Stimulated activated CD8-positive, alpha-beta memory T cell treated with anti-CD3 and anti-CD28 coated beads, Interleukin-4, amount 100 ng/mL, for 4 hours (primary cell): ENCODE data around the gene AKR1C1.
"Not testable (repeated sequence)": the region's sequence is repeated elsewhere in the genome, so short reads cannot be mapped to it uniquely, and the experiment has no call there.

Source experiments
- DNase-seq, 2 donors: peaks; one replicate each; pipeline ENCODE4 v3.0.0-alpha.2; 2020; ENCODE audit warnings: low read depth in 2 of 2, low spot score in 1 of 2

AKR1C1 gene

GRCh38 chr10:4982764-4983226 lies 19.6 kb downstream of the AKR1C1 start:
- no peak for DNase-seq

GRCh38 chr10:4983615-4984216 lies 20.5 kb downstream of the AKR1C1 start:
- no peak for DNase-seq

GRCh38 chr10:4984223-4984622 lies 21.0 kb downstream of the AKR1C1 start:
- DNase-seq, result no peak

- DNase-seq, result no peak
These were observed 21.9 kb downstream of the AKR1C1 start for GRCh38 chr10:4984971-4985594.

DNA sequence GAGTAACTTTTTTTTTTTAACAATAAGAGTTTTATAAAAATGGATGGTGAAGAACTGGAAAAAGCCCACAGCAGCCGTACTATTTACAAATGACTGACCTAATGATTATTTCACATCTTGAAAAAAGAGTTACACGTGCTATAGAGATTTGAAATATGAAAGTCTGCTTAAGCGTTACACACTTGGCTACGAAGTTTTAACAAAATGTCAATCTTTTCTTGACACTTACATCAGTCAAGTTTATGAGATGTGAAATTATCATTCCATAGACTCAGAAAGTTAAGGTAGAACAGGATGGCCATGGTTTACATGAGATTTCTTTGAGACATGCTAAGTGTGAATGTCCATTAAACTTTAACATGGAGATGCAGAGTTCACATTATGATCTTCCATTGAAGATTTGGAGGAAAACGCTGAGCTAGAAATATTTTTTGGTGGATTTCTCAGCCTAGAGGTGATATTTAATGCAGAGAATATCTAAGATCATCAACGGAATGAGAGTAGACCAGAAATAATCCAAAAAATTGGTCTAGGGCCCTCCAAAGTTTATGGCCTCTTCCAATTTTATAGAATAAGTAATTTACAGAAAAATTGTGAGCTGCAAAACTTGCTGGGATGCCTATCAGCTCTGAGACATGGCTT lies 24.9 kb downstream of the AKR1C1 start:
- DNase-seq, result not testable (repeated sequence)

DNA sequence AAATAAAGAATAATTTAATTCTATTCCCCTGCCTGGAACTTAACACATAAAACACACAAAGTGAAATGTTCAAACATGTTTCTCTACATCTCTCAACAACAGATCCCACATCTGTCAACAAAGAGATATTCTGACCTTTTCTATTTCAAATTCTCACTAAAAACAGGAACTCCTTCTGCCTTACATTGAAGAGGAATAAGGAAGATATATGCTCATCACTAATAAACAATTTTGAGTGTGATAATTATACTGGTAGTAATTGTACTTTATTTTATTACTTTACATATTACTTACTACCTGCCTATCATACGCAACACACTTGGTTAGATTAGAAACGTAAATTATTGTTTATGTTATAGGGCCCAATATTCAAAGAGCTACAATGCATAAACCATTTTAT lies 27.0 kb downstream of the AKR1C1 start:
- DNase-seq, result no peak

GRCh38 chr10:4991463-4991862 lies 28.2 kb downstream of the AKR1C1 start:
- DNase-seq, result not testable (repeated sequence)

- not testable (repeated sequence) for DNase-seq
These were observed 29.3 kb downstream of the AKR1C1 start for GRCh38 chr10:4992564-4992963.

GRCh38 chr10:4994260-4994659 lies 31.0 kb downstream of the AKR1C1 start:
- not testable (repeated sequence) for DNase-seq

- no peak for DNase-seq
These were observed 35.5 kb downstream of the AKR1C1 start for GRCh38 chr10:4998671-4999070.

DNA sequence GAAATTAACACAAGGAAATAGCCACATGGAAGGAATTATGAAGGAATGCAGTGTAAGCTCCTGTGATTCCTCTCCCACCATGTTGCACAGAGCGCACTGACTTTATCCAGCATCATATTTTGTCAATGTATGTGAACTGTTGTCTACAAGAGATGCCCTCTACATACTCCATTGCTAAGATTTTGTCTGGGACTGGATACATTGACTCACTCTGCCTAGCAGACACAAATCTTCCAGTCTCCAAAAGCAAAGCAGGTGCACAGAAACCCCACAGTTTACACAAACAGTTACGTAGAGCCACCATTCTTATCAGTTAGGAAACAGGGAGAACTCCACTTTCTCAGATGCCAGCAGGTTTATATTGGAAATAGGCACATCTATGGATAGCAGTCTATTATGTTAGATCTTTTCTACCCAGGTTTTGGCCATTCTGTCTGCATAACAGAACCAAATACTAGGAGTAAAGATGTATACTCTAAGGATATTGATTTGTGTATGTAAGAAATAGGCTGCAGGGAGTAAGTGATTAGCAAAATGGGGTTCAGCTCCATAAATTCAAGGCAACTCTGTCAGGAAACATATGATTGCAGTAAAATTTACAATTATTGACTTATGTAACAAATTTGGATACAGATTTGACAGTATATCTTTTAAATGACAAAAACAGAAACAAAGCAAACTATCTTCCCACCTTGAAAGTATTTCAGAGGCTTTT lies 39.0 kb downstream of the AKR1C1 start:
- no peak for DNase-seq

DNA sequence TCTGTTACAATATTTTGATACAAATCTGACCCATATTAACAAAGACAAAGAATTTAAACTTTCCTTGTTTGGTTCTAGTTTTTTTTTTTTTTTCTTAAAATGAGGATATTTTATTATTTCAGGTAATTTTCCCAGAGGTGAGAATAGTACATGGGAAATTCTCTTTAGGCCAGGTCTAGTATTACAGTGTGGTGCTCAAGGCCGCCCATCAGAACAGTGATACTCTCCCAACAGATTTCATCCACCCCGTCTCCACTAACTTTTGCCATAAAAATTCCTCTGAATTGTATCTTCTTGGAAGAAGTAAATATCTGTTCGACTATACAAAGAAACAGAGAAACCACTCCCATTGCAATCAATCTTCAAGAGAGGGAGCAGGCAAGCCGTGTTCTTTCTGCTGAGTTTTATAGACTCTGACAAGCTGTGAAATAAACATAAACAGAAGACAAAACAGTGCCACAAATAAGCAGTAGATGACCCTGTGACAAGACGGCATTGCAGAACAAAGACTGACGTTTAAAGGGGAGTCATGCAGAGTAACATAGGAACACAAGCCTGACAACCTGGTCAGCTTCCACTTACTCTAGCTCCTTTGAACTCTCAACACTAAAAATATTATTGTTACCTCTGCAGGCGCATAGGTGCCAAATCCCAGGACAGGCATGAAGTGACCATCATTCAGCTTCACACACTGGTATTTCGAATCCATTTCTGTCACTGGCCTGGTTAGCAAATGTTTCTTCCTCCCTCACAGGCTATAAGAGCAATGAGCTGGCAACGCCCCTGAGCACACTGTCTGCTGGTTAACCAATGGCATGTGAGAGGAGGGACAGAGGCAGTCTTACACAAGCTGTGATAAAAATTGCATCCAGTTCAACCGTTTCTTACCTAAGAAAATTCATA lies 40.2 kb downstream of the AKR1C1 start, which contains the start of gene AKR1C2:
TSS of gene AKR1C2 (minus strand) at position 731 of the 903 bp plus-strand sequence. CDS start at position 709, 22 bp downstream.
- not testable (repeated sequence) for DNase-seq

GRCh38 chr10:5004030-5004385 lies 40.8 kb downstream of the AKR1C1 start:
- DNase-seq, result not testable (repeated sequence)

GRCh38 chr10:5004501-5004900 lies 41.3 kb downstream of the AKR1C1 start:
- not testable (repeated sequence) for DNase-seq

DNA sequence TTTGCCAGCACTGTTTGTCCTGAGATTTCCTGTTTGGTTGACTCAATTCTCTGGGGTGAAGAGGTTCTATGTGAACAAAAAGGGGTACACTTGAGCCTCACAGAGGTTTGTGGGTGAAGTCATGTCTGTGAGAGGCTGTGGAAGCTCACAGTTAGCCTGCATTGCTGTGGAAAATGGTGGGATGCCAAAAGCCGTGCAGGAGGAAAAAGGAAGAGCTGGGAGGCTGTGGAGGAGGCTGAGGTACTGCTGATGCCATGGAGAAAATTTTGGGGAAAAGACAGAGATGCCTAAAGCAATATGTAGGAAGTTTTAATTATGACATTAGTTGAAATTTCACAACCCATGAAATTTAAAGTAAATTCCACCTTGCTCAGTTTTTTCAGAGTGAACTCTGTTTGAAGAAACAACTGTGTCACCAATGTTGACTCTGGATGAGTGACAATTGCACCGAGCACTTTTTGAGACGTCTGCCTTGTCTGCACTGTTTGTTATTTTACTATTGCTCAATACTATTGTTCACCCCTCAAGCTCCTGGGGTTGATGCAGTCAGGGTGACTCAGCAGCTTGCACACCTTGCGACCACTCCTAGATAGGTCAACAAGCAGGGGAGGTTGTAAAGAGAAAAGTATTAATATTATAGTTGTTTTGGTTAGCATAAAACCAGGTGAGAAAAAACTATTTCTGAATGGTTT lies 45.8 kb downstream of the AKR1C1 start:
- DNase-seq, result not testable (repeated sequence)

GRCh38 chr10:5010043-5010442 lies 46.8 kb downstream of the AKR1C1 start:
- DNase-seq, result not testable (repeated sequence)

DNA sequence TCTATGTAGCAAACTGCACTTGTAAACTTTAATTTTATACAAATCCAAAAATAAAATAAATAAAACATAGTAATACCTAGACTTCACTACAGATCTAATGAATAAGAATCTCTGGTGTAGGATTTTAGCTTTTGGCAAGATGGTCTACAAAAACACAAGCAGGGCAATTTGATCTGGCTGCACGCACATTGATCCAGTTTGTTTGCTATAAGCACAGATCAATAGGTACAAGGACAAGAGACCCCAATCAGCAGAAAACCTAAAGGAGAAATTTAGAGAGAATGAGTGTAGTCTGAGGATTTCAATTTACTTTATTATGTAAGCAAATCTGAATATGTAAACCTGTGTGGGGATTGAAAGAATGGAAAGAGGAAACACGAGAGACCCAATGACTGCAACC lies 48.2 kb downstream of the AKR1C1 start:
- not testable (repeated sequence) for DNase-seq

DNA sequence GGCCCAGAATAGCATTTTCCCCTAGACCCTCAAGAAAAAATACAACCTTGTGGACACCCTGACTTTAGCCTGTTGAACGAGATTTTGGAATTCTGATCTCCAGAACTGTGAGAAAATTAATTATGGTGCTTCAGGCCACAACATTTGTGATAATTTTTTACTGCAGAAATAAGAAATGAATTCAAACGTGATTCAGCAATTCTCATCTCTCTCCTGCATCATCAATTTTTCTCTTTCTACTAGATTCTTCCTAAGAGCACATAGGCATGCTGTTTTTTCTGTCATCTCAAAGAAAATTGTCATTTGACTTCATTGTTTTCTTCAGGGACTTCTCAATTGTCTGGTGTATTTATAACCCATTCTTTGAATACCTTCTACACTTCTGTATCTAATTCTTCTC lies 49.4 kb downstream of the AKR1C1 start:
- DNase-seq, result no peak

DNA sequence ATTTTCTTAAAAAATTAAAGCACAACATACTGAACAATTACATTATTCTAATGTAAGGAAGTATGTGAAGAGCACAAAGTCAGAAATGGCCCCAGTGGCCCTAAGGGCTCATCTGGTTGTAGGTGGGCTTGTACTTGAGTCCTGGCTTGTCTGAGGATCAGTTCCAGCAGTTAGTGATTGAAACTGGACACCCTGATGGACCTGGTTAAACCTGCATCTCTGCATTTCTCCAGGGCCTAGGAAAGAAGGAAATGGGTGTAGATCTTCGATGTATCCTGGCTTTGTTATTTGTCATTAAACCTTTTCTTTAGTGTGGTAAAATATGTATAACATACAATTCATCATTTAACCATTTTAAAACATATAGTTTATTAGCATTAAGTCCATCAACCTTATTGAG lies 50.2 kb downstream of the AKR1C1 start:
- DNase-seq, result no peak
